NB4 (cell line): ENCODE results near the gene PTGFRN.

Experiments used
- DNase-seq: peaks from one replicate; pipeline ENCODE4 v3.0.0; 2010; ENCODE audit warnings: low read depth
- H3K4me3 ChIP-seq: one replicate; pipeline ENCODE4 v1.5.1; 2011; ENCODE audit warnings: mild to moderate bottlenecking, low read depth, low read length, moderate library complexity
- CTCF ChIP-seq: IDR thresholded peaks from one replicate; pipeline ENCODE4 v1.5.1; 2012; ENCODE audit warnings: low read depth, low read length
- MAX ChIP-seq: IDR thresholded peaks from 2 replicates; pipeline ENCODE4 v1.6.1; 2011; ENCODE audit warnings: low read depth, low read length
- MYC ChIP-seq: IDR thresholded peaks from 2 replicates; pipeline ENCODE4 v1.6.1; 2011; ENCODE audit warnings: low read depth, low read length
- POLR2A ChIP-seq: IDR thresholded peaks from 2 replicates; pipeline ENCODE4 v1.6.1; 2011; ENCODE audit warnings: mild to moderate bottlenecking; ENCODE audit not compliant: insufficient read length; ENCODE audit errors: extremely low read depth

The PTGFRN gene

GRCh38 chr1:117022114-117022513 is 112.4 kb downstream of the PTGFRN start:
- DNase-seq = no peak
- no peak overlapping the region for H3K4me3 ChIP-seq
- TF ChIP-seq CTCF (no peak), MAX (no peak), POLR2A (no peak), MYC (no peak)

GRCh38 chr1:117025568-117025967 is 115.9 kb downstream of the PTGFRN start:
- TF ChIP-seq MAX (no peak), MYC (no peak), CTCF (no peak), POLR2A (no peak)
- no peak for DNase-seq
- H3K4me3 ChIP-seq = no peak overlapping the region

GRCh38 chr1:117026361-117026760 is 116.6 kb downstream of the PTGFRN start:
- DNase-seq = no peak
- TF ChIP-seq MYC = no peak
- no peak for TF ChIP-seq POLR2A
- TF ChIP-seq CTCF = no peak
- no peak for TF ChIP-seq MAX

GRCh38 chr1:117029685-117030084 is 120.0 kb downstream of the PTGFRN start:
- TF ChIP-seq CTCF = no peak
- no peak for TF ChIP-seq MAX
- no peak for TF ChIP-seq POLR2A
- no peak for TF ChIP-seq MYC
- H3K4me3 ChIP-seq = no peak overlapping the region
- no peak for DNase-seq

More at GRCh38 chr1:117026361-117026760, 116.6 kb downstream of the PTGFRN start:
- no peak overlapping the region for H3K4me3 ChIP-seq

- DNase-seq = no peak
- TF ChIP-seq CTCF (no peak), MYC (no peak), POLR2A (no peak)
- H3K4me3 ChIP-seq = no peak overlapping the region
Observed at GRCh38 chr1:117030271-117030877, 120.7 kb downstream of the PTGFRN start.

GRCh38 chr1:117032266-117032665 is 122.5 kb downstream of the PTGFRN start:
- no peak for DNase-seq
- no peak overlapping the region for H3K4me3 ChIP-seq
- TF ChIP-seq CTCF (no peak), MAX (no peak), MYC (no peak), POLR2A (no peak)
